NCI-H2081 treated with DMSO at 0.1 percent for 48 hours (cell line): Measurements from ENCODE around the gene EMID1.

Source experiments
- DNase-seq: peaks from one replicate; lab custom pipeline; 2025; lab: John Stamatoyannopoulos, UW

Gene EMID1

GRCh38 chr22:29260601-29261315, 55.1 kb downstream of the EMID1 start:
- no peak for DNase-seq

- no peak for DNase-seq
Observed at GRCh38 chr22:29263791-29264276, 58.1 kb downstream of the EMID1 start.

- no peak for DNase-seq
Observed at GRCh38 chr22:29265305-29265704, 59.6 kb downstream of the EMID1 start.

DNA sequence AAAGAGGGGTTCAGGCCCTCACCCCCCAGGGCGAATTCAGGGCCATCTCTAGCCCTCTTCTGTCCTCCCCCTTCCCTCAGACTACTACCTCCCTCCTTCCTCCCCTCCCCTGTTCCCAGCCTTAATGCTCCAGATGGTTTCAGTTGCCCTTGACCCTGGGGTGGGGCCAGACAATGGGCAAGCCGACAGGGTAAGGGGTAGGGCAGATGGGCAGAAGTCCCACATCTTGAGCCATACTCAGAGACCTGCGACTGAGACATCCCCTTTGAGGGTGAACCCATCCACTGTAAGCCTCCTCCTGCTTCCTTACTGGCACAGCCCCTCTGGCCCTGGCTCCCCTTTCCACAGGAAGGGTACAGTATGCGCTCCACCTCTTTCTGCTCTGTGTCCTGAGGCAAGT, 60.2 kb downstream of the EMID1 start:
- no peak for DNase-seq

DNA sequence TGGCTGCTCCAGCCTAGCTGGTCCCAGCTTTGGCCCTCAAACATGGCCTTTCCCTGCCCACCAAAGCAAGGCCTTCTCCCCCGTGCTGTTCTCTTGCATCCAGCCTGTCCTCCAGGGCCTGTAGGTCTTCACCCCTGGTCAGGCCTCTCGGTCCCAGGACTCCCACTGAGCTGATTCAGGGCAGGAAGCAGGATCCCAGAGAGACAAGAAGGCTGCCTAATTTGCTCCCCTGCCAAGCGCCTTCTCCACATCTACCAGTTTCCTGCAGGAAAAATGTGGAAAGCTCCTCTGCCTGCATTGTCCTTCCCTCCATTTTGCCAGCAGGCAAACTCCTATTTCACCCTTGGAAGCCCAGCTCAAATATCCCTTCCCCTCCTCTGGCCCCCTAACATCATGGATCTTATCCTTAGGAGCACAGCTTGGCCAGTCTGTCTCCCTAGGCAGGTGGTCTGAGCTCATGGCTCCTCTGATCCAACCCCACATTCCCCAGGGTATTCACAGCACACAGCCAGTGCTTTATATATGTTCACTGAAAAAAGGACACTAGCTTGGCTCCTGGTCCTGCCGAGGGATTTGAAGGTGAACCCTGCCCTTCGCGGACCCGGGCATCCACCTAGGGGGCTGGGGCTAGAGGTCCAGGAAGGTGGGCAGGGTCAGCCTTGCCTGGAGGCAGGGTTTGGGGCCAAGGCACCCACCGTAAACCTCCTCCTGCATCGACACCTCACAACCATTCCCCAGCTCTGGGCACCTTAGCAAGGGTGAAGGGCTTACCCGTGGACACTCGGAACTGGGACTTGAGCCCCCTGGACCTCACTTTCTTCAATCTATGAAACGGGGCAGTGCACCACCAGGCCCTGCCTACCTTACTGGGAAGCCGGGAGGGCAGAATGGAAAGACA, 61.1 kb downstream of the EMID1 start:
- DNase-seq = no peak

DNA sequence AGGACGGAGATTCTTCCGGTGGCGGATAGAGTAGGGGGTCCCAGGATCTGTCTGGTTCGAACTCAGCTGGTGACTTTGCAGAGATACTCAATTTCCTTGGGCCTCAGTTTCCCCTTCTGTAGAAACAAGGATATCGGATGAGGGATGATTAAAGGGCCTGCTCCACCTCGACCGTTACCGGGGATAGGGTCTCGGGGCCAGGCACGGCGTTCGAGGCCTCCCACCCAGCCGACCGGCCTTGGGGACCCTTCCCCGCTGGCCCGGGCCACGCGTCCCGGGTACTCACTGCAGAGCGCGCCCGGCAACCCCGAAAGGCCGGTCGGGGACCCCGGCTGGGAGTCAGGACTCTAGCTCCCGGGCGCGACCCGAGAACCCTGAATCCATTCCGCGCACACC, 61.8 kb downstream of the EMID1 start:
- DNase-seq = no peak

GRCh38 chr22:29267858-29268510, 62.3 kb downstream of the EMID1 start, which contains the start of the genes EWSR1 and RHBDD3:
Gene EWSR1, plus strand, starts transcription at chr22:29268268. Its CDS starts 69 bp downstream, at chr22:29268337.
Gene RHBDD3, minus strand, starts transcription at chr22:29267981. Its CDS starts 2,355 bp downstream, at chr22:29265626.
- DNase-seq = peak; percentile 40

DNA sequence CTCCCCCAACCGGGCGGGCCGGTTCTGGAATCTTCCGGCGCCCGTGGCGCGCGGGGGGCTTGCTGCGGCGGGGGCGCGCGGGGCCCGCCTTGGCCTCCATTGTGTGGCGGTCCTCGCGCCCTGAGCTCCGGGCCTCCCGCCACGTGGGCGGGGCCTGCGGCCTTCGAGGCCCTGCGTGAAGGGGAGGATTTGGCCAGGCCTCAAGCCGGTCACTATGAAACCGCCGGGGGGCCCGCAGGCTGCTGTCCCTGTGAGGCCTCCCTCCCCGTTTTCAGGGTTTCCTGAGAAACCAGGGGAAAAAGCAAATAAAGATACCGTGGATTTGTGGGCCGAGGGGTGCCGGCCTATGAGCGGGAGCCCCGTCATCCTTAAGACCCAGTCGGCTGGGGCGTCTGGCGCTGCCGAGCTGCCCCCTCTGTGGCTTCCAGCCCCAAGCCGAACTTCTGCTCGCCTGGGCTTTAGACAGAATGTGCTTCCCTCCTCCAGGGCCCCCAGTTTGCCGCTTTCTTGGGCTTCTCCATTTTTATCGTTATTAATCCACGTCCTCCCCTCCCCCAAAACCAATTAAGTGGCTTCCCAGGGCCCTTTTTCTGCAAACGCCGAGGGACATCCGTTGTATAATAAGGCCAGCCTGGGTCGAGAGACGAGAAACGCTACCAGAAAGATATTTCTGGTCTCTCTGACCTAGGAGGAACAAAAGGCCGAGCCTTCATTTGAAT, 63.0 kb downstream of the EMID1 start:
- no peak for DNase-seq

DNA sequence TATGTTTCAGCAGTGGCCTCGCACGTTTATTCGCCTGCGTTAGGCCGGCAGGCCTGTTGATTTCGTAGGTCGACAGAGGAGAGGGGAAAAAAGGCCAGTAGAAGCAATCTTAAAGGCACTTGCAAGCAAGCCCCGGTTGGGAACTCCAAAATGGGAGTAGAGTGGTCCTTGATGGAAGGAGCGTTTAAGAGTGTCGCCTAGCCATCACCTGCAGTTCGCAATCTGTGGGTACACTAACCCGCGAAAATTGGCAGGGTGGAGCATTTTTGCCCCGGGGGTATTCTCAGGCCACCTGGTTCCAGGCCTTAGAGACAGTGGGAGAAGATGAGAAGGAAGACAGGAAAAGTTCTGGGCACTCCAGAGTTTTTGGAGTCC, 63.5 kb downstream of the EMID1 start:
- DNase-seq = no peak

DNA sequence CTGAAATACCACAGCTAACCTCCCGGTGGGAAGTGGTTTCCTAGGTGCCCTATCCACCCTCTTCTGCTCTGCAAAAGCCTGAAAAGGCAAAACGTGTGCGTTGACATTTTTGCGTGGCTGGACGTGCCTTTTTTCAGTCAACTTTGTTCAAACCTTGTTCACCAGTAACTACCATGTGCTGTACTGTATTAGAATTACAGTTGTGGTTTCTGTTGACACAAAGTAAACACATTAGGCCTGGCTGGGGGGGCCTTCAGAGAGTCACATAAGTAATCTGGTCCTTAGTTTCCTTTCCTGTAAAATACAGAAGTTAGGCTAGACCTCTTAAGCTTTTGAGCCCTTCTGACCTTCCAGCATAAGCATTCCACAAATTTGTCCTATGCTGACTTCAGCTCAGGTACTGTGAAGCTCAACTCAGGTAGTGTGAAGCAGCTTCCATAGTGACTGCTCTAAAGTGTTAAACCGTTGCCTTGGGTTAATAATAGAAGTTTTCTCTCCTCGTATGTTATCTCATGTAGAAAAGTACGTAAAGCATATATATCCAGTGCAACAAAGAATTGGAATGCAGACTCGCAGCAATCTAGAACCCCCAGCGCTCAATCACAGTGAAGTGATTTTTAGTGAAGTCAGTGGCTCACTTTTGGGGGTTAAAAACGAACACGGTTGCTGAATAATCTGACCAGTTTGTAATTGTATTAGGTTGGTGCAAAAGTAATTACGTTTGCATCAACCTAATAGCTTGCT, 64.2 kb downstream of the EMID1 start:
- DNase-seq = no peak

DNA sequence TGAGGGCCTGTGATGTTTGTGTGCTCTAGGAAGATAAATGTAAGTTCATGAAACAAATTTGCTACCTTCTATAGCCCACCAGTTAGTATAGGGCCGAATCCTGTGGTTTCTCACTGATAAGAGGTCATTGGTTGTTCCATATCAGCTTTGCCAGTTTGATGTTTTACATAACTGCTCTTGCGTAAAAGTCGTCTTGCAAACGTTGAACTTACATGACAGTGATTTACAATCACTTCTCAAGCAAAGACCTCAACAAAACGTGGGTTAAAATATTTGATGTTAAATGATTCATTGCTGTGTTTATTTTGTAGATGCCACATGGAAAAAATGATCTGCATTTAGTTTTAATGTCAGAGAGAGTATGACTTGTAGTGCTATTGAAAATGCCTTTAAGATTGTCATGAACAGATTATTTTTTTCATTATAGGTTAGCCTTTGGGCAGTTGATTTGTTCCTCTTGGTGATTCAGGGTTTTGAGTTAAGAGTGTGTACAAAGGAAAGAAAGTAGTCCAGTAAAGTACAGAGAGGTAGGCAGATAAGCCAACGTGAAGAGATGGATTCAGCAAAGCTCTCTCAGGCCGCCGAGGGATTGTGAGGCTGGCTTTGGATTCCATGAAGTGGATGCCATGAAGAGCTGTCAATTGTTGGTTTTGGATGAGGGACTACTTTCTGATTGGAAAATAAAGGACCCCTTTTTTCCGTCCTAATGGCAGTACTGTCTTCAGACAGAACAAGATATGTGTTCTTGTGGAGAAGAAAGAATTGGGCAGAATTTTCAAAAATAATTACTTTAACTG, 65.0 kb downstream of the EMID1 start:
- no peak for DNase-seq

DNA sequence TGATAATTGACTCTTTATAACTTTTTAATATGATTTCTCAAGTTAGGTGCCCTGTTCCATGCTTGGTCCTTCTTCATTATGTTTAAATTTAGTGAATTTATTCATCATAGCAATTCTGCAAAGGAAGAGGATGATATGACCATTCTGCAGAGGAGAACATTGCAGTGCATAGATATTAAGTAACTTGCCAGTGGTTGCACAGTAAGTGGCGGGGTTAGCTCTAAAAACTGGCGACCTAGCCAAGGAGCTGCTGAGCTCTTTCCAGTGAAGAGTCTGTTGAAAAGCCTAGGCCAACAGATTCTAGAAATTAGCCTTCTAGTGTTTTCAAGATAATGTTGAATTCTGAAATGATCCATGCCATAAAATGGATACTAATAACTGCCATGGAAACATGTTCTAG, 66.9 kb downstream of the EMID1 start:
- no peak for DNase-seq

DNA sequence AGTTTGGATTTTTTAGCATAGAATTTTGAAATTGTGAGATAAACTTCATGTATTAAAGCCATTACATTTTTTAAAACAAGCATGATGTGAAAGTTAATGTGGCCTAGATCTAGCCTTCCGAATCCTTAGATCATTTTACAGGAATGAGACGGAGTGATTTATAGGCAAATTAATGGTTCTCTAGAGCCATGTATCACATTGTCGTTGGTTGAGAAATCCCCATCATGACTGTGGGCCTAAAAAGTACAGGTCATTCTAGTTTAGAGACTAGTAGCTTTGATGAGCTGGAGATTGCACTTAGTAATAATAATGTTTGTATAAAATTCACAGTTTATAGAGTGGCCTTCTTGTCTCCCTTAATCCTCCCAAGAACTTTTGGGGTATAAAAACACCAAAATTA, 69.5 kb downstream of the EMID1 start:
- no peak for DNase-seq

DNA sequence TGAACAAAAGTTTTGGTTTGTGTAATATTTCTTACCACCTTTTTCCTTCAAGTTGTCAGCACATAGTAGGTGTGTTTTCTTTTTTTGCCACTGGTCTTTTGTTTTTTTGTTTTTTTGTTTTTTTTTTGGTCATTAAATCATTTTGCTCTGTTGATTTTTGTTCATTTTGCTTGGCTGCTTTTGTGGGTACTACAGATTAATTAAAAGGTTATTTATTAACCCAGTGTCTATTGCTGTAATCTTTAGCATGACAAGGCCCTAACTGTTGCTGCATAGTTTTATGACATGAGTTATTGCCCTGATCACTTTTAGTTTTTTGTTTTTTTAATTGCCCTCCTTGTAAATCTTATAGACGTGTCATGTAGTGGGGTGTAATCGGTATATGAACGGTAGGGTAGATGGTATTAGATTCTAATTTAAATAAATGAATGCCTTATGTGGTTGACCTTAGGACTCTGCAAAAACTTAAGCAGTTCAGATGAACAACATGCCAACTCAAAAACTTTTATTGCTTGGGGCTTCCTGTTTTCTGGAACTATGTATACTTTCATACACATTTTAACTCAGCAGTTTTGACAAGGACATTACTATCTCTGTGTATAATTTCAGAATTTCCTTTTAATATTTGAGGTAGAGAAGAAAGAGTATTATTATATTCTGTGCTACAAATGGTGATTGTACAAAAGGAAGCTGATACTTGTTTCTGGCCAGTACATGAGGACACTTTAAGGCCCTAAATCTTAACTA, 70.3 kb downstream of the EMID1 start:
- no peak for DNase-seq

DNA sequence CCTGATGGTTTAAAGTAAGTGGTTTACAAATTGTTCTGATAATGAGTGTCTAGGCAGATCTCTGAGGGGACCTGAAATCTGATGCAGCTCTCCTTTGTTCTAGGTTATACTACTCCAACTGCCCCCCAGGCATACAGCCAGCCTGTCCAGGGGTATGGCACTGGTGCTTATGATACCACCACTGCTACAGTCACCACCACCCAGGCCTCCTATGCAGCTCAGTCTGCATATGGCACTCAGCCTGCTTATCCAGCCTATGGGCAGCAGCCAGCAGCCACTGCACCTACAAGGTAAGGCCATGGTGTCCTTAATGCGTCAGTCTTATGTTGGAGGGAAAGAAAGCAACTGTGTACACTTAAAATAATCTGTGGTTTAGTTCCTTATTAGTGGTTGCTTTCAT, 72.2 kb downstream of the EMID1 start:
- no peak for DNase-seq

DNA sequence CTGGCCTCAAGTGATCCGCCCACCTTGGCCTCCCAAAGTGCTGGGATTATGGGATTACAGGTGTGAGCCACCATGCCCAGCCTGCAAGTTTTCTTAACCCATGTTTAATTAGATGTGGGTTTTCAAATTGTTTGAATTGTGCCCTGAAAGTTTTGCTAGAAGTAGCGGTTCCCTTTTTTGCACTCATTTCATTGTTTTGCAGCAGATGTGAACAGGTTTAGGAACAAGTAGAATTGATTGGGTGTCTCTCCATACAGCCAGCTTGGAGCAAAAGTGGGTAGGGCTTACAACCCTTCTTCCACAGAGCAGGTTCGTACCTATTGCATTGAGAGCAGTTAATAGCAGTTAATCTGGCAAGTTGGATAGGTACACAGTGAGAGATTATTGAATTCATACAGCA, 78.5 kb downstream of the EMID1 start:
- no peak for DNase-seq

GRCh38 chr22:29288837-29289236, 83.1 kb downstream of the EMID1 start:
- DNase-seq = no peak

- no peak for DNase-seq
Observed at GRCh38 chr22:29290061-29290460, 84.4 kb downstream of the EMID1 start.

DNA sequence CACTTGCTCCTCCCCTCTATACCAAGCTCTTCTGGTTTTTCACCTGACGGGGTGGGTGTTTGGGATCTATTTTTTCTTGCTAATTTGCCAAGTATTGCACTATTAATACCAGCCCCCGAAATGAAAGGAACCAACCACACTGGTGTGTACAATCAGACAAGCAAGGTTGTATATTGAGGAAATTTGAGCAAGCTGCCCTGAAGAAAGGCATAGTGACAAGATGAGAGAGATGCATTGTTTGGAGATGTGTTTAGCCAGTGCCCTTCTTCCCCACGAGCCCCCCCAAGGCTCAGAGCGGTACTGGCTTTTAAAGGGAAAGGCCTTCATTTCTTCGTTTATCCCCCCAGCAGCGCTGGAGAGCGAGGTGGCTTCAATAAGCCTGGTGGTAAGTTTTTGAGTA, 85.5 kb downstream of the EMID1 start:
- DNase-seq = no peak

- no peak for DNase-seq
Observed at GRCh38 chr22:29292379-29292778, 86.7 kb downstream of the EMID1 start.
